ENCODE measurements around the gene NMT2. TPM values are rescaled to one million over a fixed set of nuclear protein-coding genes. Genes with fewer than 3 reads are reported as not detected.

NMT2 gene
- total and polyA plus RNA-seq, 7 donors, result 3.9 to 12.9 (median 8.2) TPM

- no peak for ATAC-seq
- intact Hi-C loops (cut with DNase I), result loop anchor here in 1 of 2 donors (10.0 kb wide), 1 partner anchor 1639 kb away; the partner anchor contains the start of gene RSU1
- TF ChIP-seq CTCF (IDR thresholded peaks at IDR 0.05), result no peak
- no peaks in the 10 kb centered on the region for H3K9me3 ChIP-seq
- no peaks in the 10 kb centered on the region for H3K27me3 ChIP-seq (ENCODE audit: insufficient read depth in 3 of 3, low read length in 2 of 3)
- no peaks in the 10 kb centered on the region for H3K4me1 ChIP-seq
- no peak for DNase-seq
- no peaks in the 10 kb centered on the region for H3K36me3 ChIP-seq (ENCODE audit: insufficient read depth in 1 of 2, low read depth in 1 of 2)
- no peak overlapping the region for H3K27ac ChIP-seq
- WGBS, 3 donors, result 86 to 91% (median 87%) methylated on average over 3 of the region's 3 CpGs
- no peak overlapping the region for H3K4me3 ChIP-seq
These were observed 7.8 kb upstream of the NMT2 start for GRCh38 chr10:15176269-15176668.

GRCh38 chr10:15175587-15175986 lies 7.1 kb upstream of the NMT2 start:
- TF ChIP-seq CTCF (IDR thresholded peaks at IDR 0.05), result no peak
- ATAC-seq (no peak), DNase-seq (no peak)
- Histone ChIP-seq H3K4me3 (no peak overlapping the region), H3K27me3 (ENCODE audit: insufficient read depth in 3 of 3, low read length in 2 of 3) (no peaks in the 10 kb centered on the region), H3K9me3 (no peaks in the 10 kb centered on the region), H3K4me1 (peaks cover 2% of the 10 kb centered on the region), H3K36me3 (ENCODE audit: insufficient read depth in 1 of 2, low read depth in 1 of 2) (no peaks in the 10 kb centered on the region), H3K27ac (no peak overlapping the region)
- 93 to 97% (median 96%) methylated on average over 6 of the region's 6 CpGs for WGBS, 3 donors
- intact Hi-C loops (cut with DNase I), result loop anchor here in 1 of 2 donors (10.0 kb wide), 1 partner anchor 1639 kb away; the partner anchor contains the start of gene RSU1

GRCh38 chr10:15172306-15172840 lies 3.9 kb upstream of the NMT2 start:
- no peaks in the 10 kb centered on the region for H3K27me3 ChIP-seq (ENCODE audit: insufficient read depth in 3 of 3, low read length in 2 of 3)
- H3K4me1 ChIP-seq, result peaks cover 18% of the 10 kb centered on the region
- WGBS, 3 donors, result 96% methylated on average over 7 of the region's 7 CpGs
- DNase-seq (no peak), ATAC-seq (no peak)
- no peak overlapping the region for H3K4me3 ChIP-seq
- H3K9me3 ChIP-seq, result no peaks in the 10 kb centered on the region
- no peak for TF ChIP-seq CTCF (IDR thresholded peaks at IDR 0.05)
- intact Hi-C loops (cut with DNase I), result loop anchor here in 1 of 2 donors (10.0 kb wide), 1 partner anchor 1642 kb away; the partner anchor contains the start of gene RSU1
- no peaks in the 10 kb centered on the region for H3K36me3 ChIP-seq (ENCODE audit: insufficient read depth in 1 of 2, low read depth in 1 of 2)
- no peak overlapping the region for H3K27ac ChIP-seq

GRCh38 chr10:15169555-15170401 lies 1.3 kb upstream of the NMT2 start:
- H3K36me3 ChIP-seq (ENCODE audit: insufficient read depth in 1 of 2, low read depth in 1 of 2), result no peaks in the 10 kb centered on the region

More at GRCh38 chr10:15169555-15170401, 1.3 kb upstream of the NMT2 start:
- TF ChIP-seq CTCF (IDR thresholded peaks at IDR 0.05), result no peak
- peak overlapping the region; percentile 48 for H3K4me3 ChIP-seq
- no peaks in the 10 kb centered on the region for H3K9me3 ChIP-seq
- no peak for ATAC-seq
- peaks cover 33% of the 10 kb centered on the region for H3K4me1 ChIP-seq
- peak overlapping the region; percentile 58 for H3K27ac ChIP-seq
- no peaks in the 10 kb centered on the region for H3K27me3 ChIP-seq (ENCODE audit: insufficient read depth in 3 of 3, low read length in 2 of 3)
- DNase-seq, result peak in 1 of 2 donors; percentile 49
- 9 to 18% (median 10%) methylated on average over 16 of the region's 16 CpGs for WGBS, 3 donors
- intact Hi-C loops (cut with DNase I), result loop anchor here (1.0 to 10.0 kb wide), 7 partner anchors 28 to 1645 kb away; partner anchors contain the start of genes CDNF (in 2 of the 2), HSPA14 (in 2 of the 2), MSANTD7 (in 2 of the 2) and RPP38 (in 2 of the 2)

Data from psoas muscle (tissue), 8 donors.